NCI-H1105 (cell line): ENCODE results near the gene TOPAZ1.
"Not testable (repeated sequence)": the region's sequence is repeated elsewhere in the genome, so short reads cannot be mapped to it uniquely, and the experiment has no call there.

Source experiments
- DNase-seq: peaks from one replicate; lab custom pipeline; 2025; lab: John Stamatoyannopoulos, UW

TOPAZ1 gene

DNA sequence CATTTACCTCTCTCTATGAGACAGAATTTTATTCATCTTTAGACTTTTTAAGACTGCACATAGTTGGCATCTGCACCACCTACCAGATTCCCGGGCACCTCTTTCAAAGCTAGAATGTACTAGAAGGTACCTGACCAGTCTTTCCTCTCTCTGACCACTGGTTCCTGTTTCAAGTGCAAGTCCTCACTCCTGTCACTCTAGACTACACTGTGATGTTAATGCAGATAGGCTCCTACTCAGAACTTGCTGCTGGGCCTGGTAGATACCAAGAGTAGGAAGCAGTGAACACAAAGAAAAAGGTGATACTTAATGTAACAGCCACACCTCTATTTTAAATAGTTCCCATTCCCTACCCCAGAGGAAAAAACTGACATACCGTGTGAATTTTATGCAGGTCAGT, 88.8 kb downstream of the TOPAZ1 start:
- DNase-seq = no peak

DNA sequence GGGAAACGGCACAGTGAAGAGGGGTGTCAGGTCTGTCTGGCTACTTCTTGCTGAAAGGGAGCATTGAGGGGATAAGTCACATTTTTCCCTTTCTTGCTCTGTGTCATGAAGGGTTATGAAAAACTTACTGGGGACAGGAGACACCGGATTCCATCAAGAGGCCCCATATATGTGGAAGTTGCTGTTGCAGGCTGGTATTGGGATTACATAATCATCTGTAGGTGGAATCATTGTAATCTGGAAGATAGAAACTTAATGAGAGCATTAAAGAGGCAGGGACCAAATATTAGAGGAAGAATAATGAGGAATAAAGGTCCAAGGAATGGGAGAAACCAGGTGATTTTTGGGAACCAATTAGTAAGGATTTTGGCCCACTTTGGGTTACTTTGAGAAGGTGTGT, 92.6 kb downstream of the TOPAZ1 start:
- no peak for DNase-seq

DNA sequence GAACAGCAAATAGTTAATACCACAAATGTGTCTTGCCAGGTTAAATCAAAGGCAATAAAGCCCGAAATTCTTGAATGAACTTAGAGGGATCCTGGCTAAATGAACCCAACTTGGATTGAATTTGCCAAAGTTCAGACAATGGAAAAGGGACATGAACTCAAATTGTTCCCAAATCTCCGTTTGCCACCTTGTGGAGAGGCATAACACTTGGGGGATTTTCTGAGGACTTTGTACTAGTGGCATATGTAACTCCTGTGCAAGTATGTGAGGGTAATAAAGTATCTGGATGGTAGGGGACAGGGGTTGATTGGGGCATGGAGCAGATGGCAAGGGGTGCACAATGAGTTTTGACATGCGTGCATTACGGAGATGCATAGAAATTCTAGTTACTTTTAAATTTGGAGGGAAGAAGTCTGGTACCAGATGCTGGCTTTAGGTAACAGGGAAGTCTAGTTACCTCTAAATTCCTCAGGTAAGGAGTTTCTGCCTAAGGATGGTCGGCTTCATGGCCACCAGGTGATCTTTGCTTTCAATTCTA, 95.6 kb downstream of the TOPAZ1 start:
- DNase-seq = no peak

- peak; percentile 93 for DNase-seq
Measured at GRCh38 chr3:44338010-44338827, 96.5 kb downstream of the TOPAZ1 start, which contains the start of gene TCAIM. Gene TCAIM (plus strand): TSS chr3:44338766. CDS start chr3:44354783, 16,017 bp downstream.

DNA sequence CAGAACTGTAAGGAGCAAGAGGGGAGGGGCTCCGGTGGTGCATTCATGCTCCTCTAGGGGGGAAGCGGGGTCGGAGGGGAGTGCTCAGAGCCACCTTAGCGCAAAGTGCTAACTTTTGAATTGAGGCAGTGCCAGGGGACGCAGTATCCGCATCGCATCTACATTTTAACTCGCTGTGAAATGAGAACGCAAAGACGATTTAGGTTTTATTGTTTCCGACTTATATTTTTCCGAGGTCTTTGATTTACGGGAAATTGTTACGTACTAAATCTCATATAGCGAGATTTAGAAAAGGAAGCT, 97.1 kb downstream of the TOPAZ1 start:
- DNase-seq = no peak

- no peak for DNase-seq
Measured at GRCh38 chr3:44339181-44340057, 97.7 kb downstream of the TOPAZ1 start.

DNA sequence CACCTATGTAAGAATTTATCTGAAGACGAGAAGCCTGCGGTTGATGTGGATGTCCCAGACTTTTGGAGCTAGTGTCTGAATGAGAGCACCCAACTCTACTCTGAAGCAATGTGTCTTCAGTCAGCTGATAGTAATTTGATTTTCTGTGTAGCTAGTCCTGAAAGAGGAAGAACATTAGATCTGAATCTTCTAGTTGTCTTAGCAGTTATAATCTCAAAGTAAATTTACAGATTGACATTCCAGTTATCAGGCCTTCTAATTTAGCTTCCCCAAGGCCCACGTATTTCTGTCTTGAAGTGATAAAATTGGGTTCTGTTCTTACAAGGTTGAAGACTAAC, 98.3 kb downstream of the TOPAZ1 start:
- no peak for DNase-seq

GRCh38 chr3:44342176-44342790, 100.6 kb downstream of the TOPAZ1 start:
- DNase-seq = no peak

- no peak for DNase-seq
Measured at GRCh38 chr3:44343421-44343820, 101.7 kb downstream of the TOPAZ1 start.

DNA sequence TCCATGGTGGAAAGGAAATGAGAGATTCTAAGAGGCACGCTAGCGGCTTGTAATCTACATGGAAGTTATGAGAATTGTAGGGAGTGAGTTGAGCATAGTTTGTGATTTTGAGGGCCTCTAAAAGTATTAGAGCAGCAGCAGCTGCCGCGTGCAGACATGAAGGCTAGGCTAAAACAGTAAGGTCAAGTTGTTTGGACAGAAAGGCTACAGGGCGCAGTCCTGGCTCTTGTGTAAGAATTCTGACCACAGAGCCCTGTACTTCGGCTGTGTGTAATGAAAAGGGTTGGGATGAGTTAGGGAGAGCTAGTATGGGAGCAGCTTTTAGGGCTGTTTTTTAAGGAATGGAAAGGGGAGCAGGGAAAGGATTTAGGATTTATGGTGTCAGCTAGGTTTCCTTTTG, 104.9 kb downstream of the TOPAZ1 start:
- not testable (repeated sequence) for DNase-seq

DNA sequence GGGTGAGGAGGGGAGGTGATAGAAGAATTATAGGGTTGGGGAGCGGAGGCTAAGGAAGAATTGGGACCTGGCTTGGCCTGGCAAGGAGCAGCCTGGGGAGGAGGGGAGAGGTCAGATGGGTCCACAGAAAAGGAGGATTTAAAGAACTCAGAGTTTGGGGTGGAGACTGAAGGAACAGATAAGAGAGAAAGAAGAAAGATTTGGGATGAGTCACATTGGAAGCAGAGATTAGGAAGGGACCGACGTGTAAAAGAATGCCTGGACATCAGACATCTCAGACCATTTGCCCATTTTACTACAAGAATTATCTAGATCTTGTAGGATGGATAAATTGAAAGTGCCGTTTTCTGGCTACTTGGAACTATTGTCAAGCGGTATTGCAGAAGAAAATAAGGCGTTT, 107.3 kb downstream of the TOPAZ1 start:
- DNase-seq = no peak

DNA sequence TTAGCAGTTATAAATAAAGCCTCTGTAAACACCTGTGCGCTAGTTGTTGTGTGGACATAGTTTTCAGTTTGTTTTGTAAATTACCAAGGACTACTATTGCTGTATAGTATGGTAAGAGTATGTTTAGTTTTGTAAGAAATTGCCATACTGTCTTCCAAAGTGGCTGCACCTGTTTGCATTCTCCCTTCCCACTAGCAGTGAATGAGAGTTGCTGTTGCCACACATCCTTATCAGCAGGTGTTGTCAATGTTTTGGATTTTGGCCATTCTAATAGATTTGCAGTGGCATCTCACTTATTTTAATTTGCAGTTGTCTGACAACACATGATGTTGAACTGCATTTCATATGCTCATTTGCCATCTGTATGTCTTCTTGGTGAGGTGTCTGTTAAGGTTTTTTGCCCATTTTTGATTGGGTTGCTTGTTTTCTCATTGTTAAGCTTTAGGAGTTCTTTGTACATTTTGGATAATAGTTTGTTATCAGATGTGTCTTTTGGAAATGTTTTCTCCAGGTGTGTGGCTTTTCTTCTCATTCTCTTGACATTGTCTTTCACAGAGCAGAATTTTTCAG, 111.8 kb downstream of the TOPAZ1 start:
- no peak for DNase-seq

DNA sequence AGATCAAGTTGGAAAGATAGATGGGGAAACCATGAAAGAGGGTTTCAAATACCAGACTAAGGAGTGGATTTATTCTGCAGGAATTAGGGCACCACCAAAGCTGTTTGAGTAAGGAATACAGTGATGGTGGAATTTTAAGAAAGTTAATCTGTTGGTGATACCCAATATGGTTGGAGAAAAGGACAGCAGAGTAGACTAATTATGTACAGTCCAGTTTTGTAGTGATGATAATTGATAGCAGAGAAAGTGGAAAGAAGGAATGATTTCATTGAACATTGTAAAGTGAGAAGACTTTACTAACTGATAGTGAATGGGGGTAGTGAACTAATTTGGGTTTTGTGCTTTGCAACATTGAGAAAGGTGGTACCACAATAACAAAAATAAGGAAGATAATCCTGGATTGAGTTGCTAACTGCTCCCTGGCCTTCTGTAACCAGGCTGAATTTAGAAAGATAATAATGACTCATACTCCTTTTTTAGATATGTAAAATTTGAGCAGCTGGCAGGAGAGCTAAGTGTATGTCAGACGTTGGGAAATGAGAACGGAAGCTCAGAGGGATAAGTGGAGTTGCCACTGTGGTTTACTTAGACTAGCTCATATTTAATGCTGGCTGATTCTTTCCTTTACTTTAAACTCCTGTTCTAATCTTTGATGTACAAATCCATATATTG, 113.8 kb downstream of the TOPAZ1 start:
- no peak for DNase-seq

- no peak for DNase-seq
Measured at GRCh38 chr3:44359146-44359751, 117.6 kb downstream of the TOPAZ1 start.

DNA sequence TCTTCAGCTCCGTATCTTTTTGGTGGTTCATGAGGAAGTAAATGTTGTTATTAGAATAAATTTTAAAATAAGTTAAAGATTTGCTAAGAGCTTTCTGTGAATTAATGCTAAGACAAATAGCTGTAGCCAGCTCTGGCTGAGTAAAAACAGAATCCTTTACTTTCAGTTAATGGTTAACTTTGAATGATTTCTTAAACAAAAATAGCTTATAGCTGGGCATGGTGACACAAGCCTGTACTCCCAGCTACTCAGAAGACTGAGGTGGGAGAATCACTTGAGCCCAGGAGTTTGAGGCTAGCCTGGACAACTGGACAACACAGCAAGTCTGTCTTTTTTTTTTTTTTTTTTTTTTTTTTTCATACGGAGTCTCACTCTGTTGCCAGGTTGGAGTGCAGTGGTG, 121.9 kb downstream of the TOPAZ1 start:
- no peak for DNase-seq

- DNase-seq = no peak
Measured at GRCh38 chr3:44365952-44366351, 124.3 kb downstream of the TOPAZ1 start.

DNA sequence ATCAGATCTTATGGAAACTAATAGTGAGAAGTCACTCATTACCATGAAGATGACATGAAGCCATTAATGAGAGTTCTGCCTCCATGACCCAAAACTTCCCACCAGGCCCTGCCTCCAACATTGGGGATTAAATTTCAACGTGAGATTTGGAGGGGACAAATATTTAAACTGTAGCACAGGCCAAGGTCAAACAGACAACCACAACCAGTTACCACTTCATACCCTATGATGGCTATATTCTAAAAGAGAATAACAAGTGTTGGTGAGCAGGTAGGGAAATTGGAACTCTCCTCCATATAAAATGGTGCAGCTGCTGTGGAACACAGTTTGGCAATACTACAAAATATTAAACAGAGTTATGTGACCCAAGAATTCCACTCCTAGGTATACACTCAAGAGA, 133.8 kb downstream of the TOPAZ1 start:
- DNase-seq = no peak
